ENCODE data around the gene UNC45A. TPM values are rescaled to one million over a fixed set of nuclear protein-coding genes. Genes with fewer than 3 reads are reported as not detected.
A peak's percentile ranks its signal among the peaks of the same experiment; 100 is the strongest.

Gene UNC45A
- total RNA-seq, 1 donor from 2014 or later: 50.1 TPM

- DNase-seq (ENCODE audit: low read depth): no peak
- no peaks in the 10 kb centered on the region for H3K36me3 ChIP-seq (ENCODE audit: control insufficient read depth, insufficient read depth, low read length)
- TF ChIP-seq, protein P1, sequence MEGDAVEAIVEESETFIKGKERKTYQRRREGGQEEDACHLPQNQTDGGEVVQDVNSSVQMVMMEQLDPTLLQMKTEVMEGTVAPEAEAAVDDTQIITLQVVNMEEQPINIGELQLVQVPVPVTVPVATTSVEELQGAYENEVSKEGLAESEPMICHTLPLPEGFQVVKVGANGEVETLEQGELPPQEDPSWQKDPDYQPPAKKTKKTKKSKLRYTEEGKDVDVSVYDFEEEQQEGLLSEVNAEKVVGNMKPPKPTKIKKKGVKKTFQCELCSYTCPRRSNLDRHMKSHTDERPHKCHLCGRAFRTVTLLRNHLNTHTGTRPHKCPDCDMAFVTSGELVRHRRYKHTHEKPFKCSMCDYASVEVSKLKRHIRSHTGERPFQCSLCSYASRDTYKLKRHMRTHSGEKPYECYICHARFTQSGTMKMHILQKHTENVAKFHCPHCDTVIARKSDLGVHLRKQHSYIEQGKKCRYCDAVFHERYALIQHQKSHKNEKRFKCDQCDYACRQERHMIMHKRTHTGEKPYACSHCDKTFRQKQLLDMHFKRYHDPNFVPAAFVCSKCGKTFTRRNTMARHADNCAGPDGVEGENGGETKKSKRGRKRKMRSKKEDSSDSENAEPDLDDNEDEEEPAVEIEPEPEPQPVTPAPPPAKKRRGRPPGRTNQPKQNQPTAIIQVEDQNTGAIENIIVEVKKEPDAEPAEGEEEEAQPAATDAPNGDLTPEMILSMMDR (IDR thresholded peaks at IDR 0.05; ENCODE audit: insufficient read depth, low read length, poor library complexity, severe bottlenecking): no peak
- H3K27me3 ChIP-seq (ENCODE audit: control insufficient read depth, insufficient read depth, low read length): no peaks in the 10 kb centered on the region
- peak overlapping the region; percentile 88 for H3K4me3 ChIP-seq (ENCODE audit: low read depth, low read length)
Observed at GRCh38 chr15:90931575-90931827, 3.6 kb upstream of the UNC45A start.

GRCh38 chr15:90931828-90932659 is 3.0 kb upstream of the UNC45A start, which contains the start of gene HDDC3:
TSS of gene HDDC3 (minus strand) at chr15:90932549. CDS start at chr15:90932540, 9 bp downstream.
- H3K4me3 ChIP-seq (ENCODE audit: low read depth, low read length): peak within 1 kb of the TSS; percentile 88
- TF ChIP-seq, protein P1 (IDR thresholded peaks at IDR 0.05; ENCODE audit: insufficient read depth, low read length, poor library complexity, severe bottlenecking): peak; percentile 86
- no peak for DNase-seq (ENCODE audit: low read depth)
- H3K27me3 ChIP-seq (ENCODE audit: control insufficient read depth, insufficient read depth, low read length): no peaks in the 10 kb centered on the region
- H3K36me3 ChIP-seq (ENCODE audit: control insufficient read depth, insufficient read depth, low read length): no peaks in the 10 kb centered on the region

DNA sequence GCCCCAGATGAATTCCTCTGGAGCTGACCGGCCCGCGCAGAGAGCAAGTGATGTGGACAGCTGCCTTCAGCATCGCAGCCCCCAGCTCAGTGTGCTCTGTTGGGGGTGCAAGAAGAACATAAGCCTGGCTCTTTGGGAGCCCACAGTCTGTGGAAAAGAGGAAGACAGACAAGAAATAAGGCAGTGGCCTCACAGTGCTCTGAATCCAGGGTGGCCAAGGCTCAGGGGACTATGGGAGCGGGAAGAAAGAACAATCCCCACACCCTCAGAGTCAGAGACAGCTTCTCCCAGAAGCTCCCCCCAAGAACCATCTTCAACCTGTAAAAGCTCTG is 2.5 kb upstream of the UNC45A start:
- H3K4me3 ChIP-seq (ENCODE audit: low read depth, low read length): no peak overlapping the region
- TF ChIP-seq, protein P1 (IDR thresholded peaks at IDR 0.05; ENCODE audit: insufficient read depth, low read length, poor library complexity, severe bottlenecking): no peak
- H3K27me3 ChIP-seq (ENCODE audit: control insufficient read depth, insufficient read depth, low read length): no peaks in the 10 kb centered on the region

DNA sequence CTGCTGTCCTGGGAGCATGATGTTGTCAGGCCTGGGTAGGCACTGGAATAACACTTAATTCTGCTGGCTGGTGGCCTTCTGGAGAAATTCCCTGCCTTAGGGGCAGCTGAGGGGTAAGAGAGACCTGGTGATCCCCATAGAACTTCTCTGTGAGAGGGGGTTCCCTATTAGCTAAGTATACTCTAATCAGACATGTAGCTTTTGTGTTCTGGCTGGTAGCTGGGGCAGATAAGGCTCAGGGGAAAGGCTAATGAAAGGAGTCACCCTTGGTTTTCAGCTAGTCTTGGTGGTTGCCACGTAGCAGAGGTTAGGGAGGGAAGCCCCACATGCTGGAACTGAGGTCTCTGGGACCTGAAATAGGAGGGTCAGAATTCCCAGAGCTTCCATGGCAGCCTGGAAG is 1.8 kb upstream of the UNC45A start:
- H3K27me3 ChIP-seq (ENCODE audit: control insufficient read depth, insufficient read depth, low read length): no peaks in the 10 kb centered on the region
- TF ChIP-seq, protein P1 (IDR thresholded peaks at IDR 0.05; ENCODE audit: insufficient read depth, low read length, poor library complexity, severe bottlenecking): no peak
- H3K4me3 ChIP-seq (ENCODE audit: low read depth, low read length): no peak overlapping the region
- no peaks in the 10 kb centered on the region for H3K36me3 ChIP-seq (ENCODE audit: control insufficient read depth, insufficient read depth, low read length)
- DNase-seq (ENCODE audit: low read depth): no peak

More for the DNA sequence above, 2.5 kb upstream of the UNC45A start:
- no peak for DNase-seq (ENCODE audit: low read depth)
- no peaks in the 10 kb centered on the region for H3K36me3 ChIP-seq (ENCODE audit: control insufficient read depth, insufficient read depth, low read length)

DNA sequence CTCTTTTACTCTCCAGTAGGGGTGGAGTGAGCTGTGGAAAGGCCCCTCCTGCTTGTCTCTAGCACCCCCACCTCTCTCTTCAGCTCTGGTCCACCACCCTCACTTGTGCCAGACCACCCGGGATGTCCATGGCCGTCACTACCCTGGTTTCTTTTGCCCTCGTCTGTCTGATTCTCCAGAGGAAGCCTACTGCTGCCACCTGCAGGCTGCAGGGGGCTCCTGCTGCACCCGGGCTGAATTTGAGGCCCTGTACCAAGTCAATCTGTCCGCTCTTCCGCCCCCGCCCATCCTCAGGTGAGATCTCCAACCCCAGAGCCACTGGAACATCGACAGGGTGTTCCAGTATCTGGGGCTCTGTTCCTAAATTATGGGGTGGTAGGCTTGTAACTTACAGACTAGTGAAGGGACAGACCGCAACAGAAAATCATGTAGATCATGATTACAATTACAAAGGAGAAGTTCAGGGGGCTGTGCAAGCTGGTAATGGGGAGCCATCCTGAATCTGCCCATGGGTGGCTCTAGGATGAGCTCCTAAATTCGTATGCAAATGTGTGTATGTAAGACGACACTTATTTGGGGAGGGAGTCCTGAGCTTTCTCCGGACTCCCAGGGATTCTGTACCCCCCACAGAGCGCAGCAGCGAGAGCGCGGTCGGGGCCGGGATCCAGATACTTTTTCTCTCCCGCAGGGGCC is 683 bp upstream of the UNC45A start:
- TF ChIP-seq, protein P1 (IDR thresholded peaks at IDR 0.05; ENCODE audit: insufficient read depth, low read length, poor library complexity, severe bottlenecking): peak; percentile 97

More for the DNA sequence above, 683 bp upstream of the UNC45A start:
- Histone ChIP-seq H3K4me3 (ENCODE audit: low read depth, low read length) (peak overlapping the region; percentile 70), H3K36me3 (ENCODE audit: control insufficient read depth, insufficient read depth, low read length) (no peaks in the 10 kb centered on the region), H3K27me3 (ENCODE audit: control insufficient read depth, insufficient read depth, low read length) (no peaks in the 10 kb centered on the region)
- no peak for DNase-seq (ENCODE audit: low read depth)
